Natural killer cell (primary cell): Measurements from ENCODE around the gene SNAPIN. TPM values are rescaled to one million over a fixed set of nuclear protein-coding genes. Genes with fewer than 3 reads are reported as not detected.
"Not testable (repeated sequence)": the region's sequence is repeated elsewhere in the genome, so short reads cannot be mapped to it uniquely, and the experiment has no call there.

ENCODE experiments used
- ATAC-seq, 3 donors: fragments of 150-1000 bp in 2 of 3; fragments of 200-7000 bp in 1 of 3; cut with Tn5 transposase; 1 replicate in 1 of 3; 2 replicates in 2 of 3; pipeline ENCODE4 v1.10.0; 2021; ENCODE audit warnings: mild to moderate bottlenecking in 2 of 3, moderate library complexity in 2 of 3
- DNase-seq, 2 donors: peaks; one replicate each; pipeline versions ENCODE4 v3.0.0 to v3.0.0-alpha.2; 2013 to 2021; ENCODE audit warnings: mixed read lengths in 1 of 2
- H3K27ac ChIP-seq: one replicate; pipeline ENCODE4 v1.5.1; 2013; ENCODE audit warnings: mild to moderate bottlenecking, low read length
- H3K27me3 ChIP-seq: one replicate; pipeline ENCODE4 v1.6.1; 2013; ENCODE audit warnings: low read length; ENCODE audit not compliant: control insufficient read depth, insufficient read depth
- H3K36me3 ChIP-seq: one replicate; pipeline ENCODE4 v1.6.1; 2013; ENCODE audit warnings: low read length; ENCODE audit not compliant: control insufficient read depth, insufficient read depth
- H3K4me1 ChIP-seq: one replicate; pipeline ENCODE4 v1.6.1; 2013; ENCODE audit warnings: low read length; ENCODE audit not compliant: control insufficient read depth, insufficient read depth
- H3K4me3 ChIP-seq: one replicate; pipeline ENCODE4 v1.5.1; 2013; ENCODE audit warnings: low read length
- H3K9me3 ChIP-seq: one replicate; pipeline ENCODE4 v1.6.1; 2013; ENCODE audit warnings: low read length; ENCODE audit not compliant: control insufficient read depth, insufficient read depth
- H3K27ac Mint-ChIP-seq, 2 donors: one replicate each; pipeline ENCODE4 v1.8.0; 2022; ENCODE audit warnings: mild to moderate bottlenecking in 2 of 2, mixed read lengths in 2 of 2, moderate library complexity in 1 of 2
- H3K27me3 Mint-ChIP-seq, 2 donors: one replicate each; pipeline ENCODE4 v1.8.0; 2022; ENCODE audit warnings: low read depth in 2 of 2, mixed read lengths in 2 of 2
- H3K36me3 Mint-ChIP-seq: one replicate; pipeline ENCODE4 v1.8.0; 2022; ENCODE audit warnings: mixed read lengths
- H3K4me1 Mint-ChIP-seq, 2 donors: one replicate each; pipeline ENCODE4 v1.8.0; 2022; ENCODE audit warnings: mixed read lengths in 2 of 2
- H3K4me3 Mint-ChIP-seq: one replicate; pipeline ENCODE4 v1.8.0; 2022; ENCODE audit warnings: mild to moderate bottlenecking, moderate library complexity, mixed read lengths
- H3K9me3 Mint-ChIP-seq, 2 donors: one replicate each; pipeline ENCODE4 v1.8.0; 2022; ENCODE audit warnings: mixed read lengths in 2 of 2
- WGBS: methylation state at CpG from one replicate; pipeline ENCODE4 v1.1.7; 2013; ENCODE audit warnings: missing lambda C conversion rate; ENCODE audit not compliant: insufficient coverage; 5-methylcytosine and 5-hydroxymethylcytosine counted together
- intact Hi-C: fragments of 100-400 bp; cut with micrococcal nuclease; formaldehyde crosslinking; loops from one replicate; pipeline ENCODE4 v1.14.2; 2022
- total RNA-seq, 4 donors: library from RNA; stranded (reverse); fragments of 120-200 nt in 1 of 4; gene quantifications; one replicate each; pipeline versions ENCODE4 v1.2.3 to v1.2.4, GENCODE V29; 2013 to 2022
- TF ChIP-seq, protein P1 (sequence below): fragments of 200-600 bp; IDR thresholded peaks from one replicate; pipeline ENCODE4 v1.8.0; 2022; ENCODE audit warnings: antibody characterized with exemption

The SNAPIN gene
- total RNA-seq, 3 donors from 2014 or later (not counting 1 experiment from before 2014, with no cell fraction given): 21.0 to 25.5 (median 23.5) TPM

GRCh38 chr1:153669606-153670005 is 11.1 kb downstream of the SNAPIN start:
- WGBS: 95% methylated on average over 6 of the region's 6 CpGs
- peaks cover 11% of the 10 kb centered on the region for H3K36me3 Mint-ChIP-seq
- no peak overlapping the region for H3K4me3 ChIP-seq
- no peak overlapping the region for H3K4me3 Mint-ChIP-seq
- H3K9me3 ChIP-seq: no peaks in the 10 kb centered on the region
- no peak for DNase-seq
- H3K36me3 ChIP-seq: peaks cover 51% of the 10 kb centered on the region
- no peak overlapping the region for H3K27ac ChIP-seq
- no peak for ATAC-seq
- no peaks in the 10 kb centered on the region for H3K27me3 Mint-ChIP-seq
- no peaks in the 10 kb centered on the region for H3K9me3 Mint-ChIP-seq
- H3K4me1 Mint-ChIP-seq: peaks cover 8 to 10% of the 10 kb centered on the region in 2 donors
- intact Hi-C loops: loop anchor here (2.0 to 10.0 kb wide), 3 partner anchors 35 to 317 kb away; partner anchors contain the start of genes CHTOP, RAB13 and SLC27A3
- H3K4me1 ChIP-seq: peaks cover 20% of the 10 kb centered on the region
- TF ChIP-seq, protein P1, sequence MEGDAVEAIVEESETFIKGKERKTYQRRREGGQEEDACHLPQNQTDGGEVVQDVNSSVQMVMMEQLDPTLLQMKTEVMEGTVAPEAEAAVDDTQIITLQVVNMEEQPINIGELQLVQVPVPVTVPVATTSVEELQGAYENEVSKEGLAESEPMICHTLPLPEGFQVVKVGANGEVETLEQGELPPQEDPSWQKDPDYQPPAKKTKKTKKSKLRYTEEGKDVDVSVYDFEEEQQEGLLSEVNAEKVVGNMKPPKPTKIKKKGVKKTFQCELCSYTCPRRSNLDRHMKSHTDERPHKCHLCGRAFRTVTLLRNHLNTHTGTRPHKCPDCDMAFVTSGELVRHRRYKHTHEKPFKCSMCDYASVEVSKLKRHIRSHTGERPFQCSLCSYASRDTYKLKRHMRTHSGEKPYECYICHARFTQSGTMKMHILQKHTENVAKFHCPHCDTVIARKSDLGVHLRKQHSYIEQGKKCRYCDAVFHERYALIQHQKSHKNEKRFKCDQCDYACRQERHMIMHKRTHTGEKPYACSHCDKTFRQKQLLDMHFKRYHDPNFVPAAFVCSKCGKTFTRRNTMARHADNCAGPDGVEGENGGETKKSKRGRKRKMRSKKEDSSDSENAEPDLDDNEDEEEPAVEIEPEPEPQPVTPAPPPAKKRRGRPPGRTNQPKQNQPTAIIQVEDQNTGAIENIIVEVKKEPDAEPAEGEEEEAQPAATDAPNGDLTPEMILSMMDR: no peak
- no peak overlapping the region for H3K27ac Mint-ChIP-seq
- H3K27me3 ChIP-seq: no peaks in the 10 kb centered on the region

- H3K4me1 Mint-ChIP-seq: peaks cover 8 to 10% of the 10 kb centered on the region in 2 donors
- peak overlapping the region; percentile 92 for H3K27ac ChIP-seq
- 2% methylated on average over 22 of the region's 22 CpGs for WGBS
- ATAC-seq (peak in 1 of 3 donors; percentile 0), DNase-seq (no peak)
- no peak overlapping the region for H3K27ac Mint-ChIP-seq
- H3K9me3 Mint-ChIP-seq: no peaks in the 10 kb centered on the region
- TF ChIP-seq, protein P1: no peak
- intact Hi-C loops: loop anchor here (2.0 to 10.0 kb wide), 3 partner anchors 36 to 316 kb away; partner anchors contain the start of genes CHTOP, RAB13 and SLC27A3
- H3K4me1 ChIP-seq: peaks cover 20% of the 10 kb centered on the region
- no peaks in the 10 kb centered on the region for H3K9me3 ChIP-seq
- peaks cover 11% of the 10 kb centered on the region for H3K36me3 Mint-ChIP-seq
- H3K36me3 ChIP-seq: peaks cover 43% of the 10 kb centered on the region
- no peaks in the 10 kb centered on the region for H3K27me3 Mint-ChIP-seq
- no peak overlapping the region for H3K4me3 Mint-ChIP-seq
- H3K4me3 ChIP-seq: peak overlapping the region; percentile 88
- H3K27me3 ChIP-seq: no peaks in the 10 kb centered on the region
These were observed 11.9 kb downstream of the SNAPIN start for GRCh38 chr1:153670257-153670858.

- no peaks in the 10 kb centered on the region for H3K9me3 ChIP-seq
- peak; percentile 85 to 97 (median 91) for ATAC-seq
- under 1% methylated on average over 34 of the region's 35 CpGs for WGBS
- Mint-ChIP-seq H3K36me3 (peaks cover 11% of the 10 kb centered on the region), H3K4me3 (no peak within 1 kb of the TSS), H3K9me3 (no peaks in the 10 kb centered on the region), H3K4me1 (peaks cover 8 to 10% of the 10 kb centered on the region in 2 donors), H3K27ac (no peak within 1 kb of the TSS), H3K27me3 (no peaks in the 10 kb centered on the region)
- peaks cover 20% of the 10 kb centered on the region for H3K4me1 ChIP-seq
- intact Hi-C loops: loop anchor here (1.0 to 10.0 kb wide), 4 partner anchors 13 to 316 kb away; partner anchors contain the start of genes CHTOP, RAB13, SLC27A3 and SNAPIN
- TF ChIP-seq, protein P1: peak; percentile 23
- H3K36me3 ChIP-seq: peaks cover 36% of the 10 kb centered on the region
- DNase-seq: peak; percentile 93 to 98
- H3K27me3 ChIP-seq: no peaks in the 10 kb centered on the region
- H3K4me3 ChIP-seq: peak within 1 kb of the TSS; percentile 88
- H3K27ac ChIP-seq: peak within 1 kb of the TSS; percentile 92
These were observed 12.5 kb downstream of the SNAPIN start, which contains the start of gene ILF2 for GRCh38 chr1:153670859-153671627. TSS of gene ILF2 (minus strand) at chr1:153670993. CDS start at chr1:153670922, 71 bp downstream.

- WGBS: 14% methylated on average over 25 of the region's 28 CpGs
- peak overlapping the region; percentile 86 for H3K27ac ChIP-seq
- DNase-seq (peak; percentile 52 to 72), ATAC-seq (peak; percentile 24 to 33 (median 27))
- peaks cover 29% of the 10 kb centered on the region for H3K36me3 ChIP-seq
- not testable (repeated sequence) for H3K27ac Mint-ChIP-seq, H3K27me3 Mint-ChIP-seq, H3K9me3 Mint-ChIP-seq, H3K27me3 ChIP-seq, H3K4me1 Mint-ChIP-seq, H3K4me3 Mint-ChIP-seq, H3K9me3 ChIP-seq
- peaks cover 11% of the 10 kb centered on the region for H3K36me3 Mint-ChIP-seq
- peak overlapping the region; percentile 60 for H3K4me3 ChIP-seq
- intact Hi-C loops: loop anchor here (1.0 to 10.0 kb wide), 4 partner anchors 13 to 315 kb away; partner anchors contain the start of genes CHTOP, RAB13, SLC27A3 and SNAPIN
- peaks cover 20% of the 10 kb centered on the region for H3K4me1 ChIP-seq
These were observed 13.3 kb downstream of the SNAPIN start for GRCh38 chr1:153671628-153672353.
